ENCODE data around the gene SCYL1. TPM values are rescaled to one million over a fixed set of nuclear protein-coding genes. Genes with fewer than 3 reads are reported as not detected.

SCYL1 gene
- total RNA-seq, 1 donor, result 125 TPM

DNA sequence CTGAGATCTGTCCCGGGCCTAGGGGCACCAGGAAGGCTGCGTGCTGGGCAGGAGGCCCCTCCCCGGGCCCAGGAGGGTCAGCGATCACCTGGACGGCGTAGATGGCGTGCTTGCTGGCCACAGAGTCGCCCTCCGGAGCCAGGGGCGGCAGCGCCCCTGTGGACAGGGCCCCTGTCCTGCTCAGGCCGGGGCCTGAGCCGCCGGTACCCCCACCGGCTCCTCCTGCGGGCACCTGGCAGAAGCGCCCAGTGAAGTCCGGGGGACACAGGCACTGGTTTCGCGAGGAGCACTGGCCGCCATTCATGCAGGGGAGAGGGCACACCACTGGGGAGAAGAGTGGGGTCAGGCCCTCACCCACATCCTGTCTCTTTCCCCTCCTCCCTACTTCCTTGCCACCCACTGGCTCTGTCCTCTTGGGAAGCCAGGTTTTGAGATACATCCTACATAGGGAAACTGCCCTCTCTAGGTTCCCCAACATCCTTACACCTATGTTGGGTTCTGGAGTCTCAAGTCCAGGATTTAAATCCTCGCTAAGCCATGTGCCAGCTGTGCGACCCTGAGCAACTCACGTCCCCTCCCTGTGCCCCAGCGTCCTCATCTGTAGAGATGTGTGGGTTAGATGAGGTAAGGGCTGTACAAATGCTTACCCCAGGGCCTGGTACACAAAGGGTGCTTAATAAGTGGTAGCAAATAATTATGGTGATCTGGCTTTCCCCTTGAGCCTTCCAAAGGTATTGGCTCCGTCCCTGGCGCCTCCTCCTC, 29.4 kb downstream of the SCYL1 start:
- H3K4me3 ChIP-seq (ENCODE audit: low read depth, low read length), result no peak overlapping the region
- DNase-seq (ENCODE audit: low read depth), result no peak
- TF ChIP-seq, protein P1, sequence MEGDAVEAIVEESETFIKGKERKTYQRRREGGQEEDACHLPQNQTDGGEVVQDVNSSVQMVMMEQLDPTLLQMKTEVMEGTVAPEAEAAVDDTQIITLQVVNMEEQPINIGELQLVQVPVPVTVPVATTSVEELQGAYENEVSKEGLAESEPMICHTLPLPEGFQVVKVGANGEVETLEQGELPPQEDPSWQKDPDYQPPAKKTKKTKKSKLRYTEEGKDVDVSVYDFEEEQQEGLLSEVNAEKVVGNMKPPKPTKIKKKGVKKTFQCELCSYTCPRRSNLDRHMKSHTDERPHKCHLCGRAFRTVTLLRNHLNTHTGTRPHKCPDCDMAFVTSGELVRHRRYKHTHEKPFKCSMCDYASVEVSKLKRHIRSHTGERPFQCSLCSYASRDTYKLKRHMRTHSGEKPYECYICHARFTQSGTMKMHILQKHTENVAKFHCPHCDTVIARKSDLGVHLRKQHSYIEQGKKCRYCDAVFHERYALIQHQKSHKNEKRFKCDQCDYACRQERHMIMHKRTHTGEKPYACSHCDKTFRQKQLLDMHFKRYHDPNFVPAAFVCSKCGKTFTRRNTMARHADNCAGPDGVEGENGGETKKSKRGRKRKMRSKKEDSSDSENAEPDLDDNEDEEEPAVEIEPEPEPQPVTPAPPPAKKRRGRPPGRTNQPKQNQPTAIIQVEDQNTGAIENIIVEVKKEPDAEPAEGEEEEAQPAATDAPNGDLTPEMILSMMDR (IDR thresholded peaks at IDR 0.05; ENCODE audit: insufficient read depth, low read depth, low read length), result no peak

DNA sequence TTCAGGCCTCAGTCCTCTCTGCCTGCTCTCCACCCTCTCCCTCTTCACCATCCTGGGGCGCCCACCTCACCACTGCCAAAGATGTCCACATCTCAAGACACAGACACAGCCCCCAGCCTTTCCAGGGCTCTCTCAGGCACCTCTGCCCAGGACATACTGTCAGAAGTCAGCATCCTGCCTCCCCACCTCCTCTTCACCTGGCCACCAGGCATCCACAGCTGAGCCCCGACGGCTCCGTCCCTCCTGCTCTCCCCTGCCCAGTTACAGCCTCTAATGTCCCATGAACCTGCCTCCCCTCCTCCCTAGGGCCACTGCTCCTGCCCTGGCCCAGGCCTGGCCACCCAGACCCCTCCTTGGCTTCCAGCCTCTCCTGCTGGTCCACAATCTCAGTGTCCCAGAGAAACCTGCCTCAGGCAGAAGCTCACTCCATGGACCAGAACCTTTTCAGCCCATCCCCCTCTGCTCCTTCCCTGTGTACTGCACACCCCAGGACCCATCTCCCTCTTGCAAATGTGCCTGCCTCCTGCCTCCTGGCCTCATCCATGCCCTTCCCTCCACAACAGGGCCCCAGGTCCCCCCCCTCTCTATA, 30.1 kb downstream of the SCYL1 start:
- TF ChIP-seq, protein P1 (IDR thresholded peaks at IDR 0.05; ENCODE audit: insufficient read depth, low read depth, low read length), result no peak
- DNase-seq (ENCODE audit: low read depth), result no peak
- H3K4me3 ChIP-seq (ENCODE audit: low read depth, low read length), result no peak overlapping the region

DNA sequence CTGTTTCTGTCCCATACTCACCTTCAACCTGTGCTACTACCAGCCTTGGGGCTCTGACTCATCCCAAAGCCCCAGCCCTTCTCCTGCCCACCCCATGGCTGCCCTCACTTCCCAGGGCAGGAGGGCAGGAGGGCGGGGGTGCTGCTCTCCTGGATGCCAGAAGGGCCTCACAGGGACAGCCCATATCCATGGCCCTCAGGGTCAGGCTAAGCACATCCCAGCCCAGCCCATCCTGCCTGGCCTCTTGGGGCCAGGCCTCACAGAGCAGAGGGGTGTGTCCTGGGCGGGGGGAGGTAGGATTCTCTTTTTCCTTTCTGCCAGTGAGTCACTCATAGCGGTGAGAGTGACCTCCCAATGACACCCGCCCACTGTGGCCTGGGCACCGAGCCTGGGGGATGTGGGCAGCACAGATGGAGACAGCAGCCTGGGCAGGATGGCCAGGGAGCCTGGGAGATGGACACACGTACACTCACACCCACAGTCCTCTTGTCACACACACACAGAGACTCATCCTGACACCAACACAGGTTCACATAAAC, 30.9 kb downstream of the SCYL1 start:
- TF ChIP-seq, protein P1 (IDR thresholded peaks at IDR 0.05; ENCODE audit: insufficient read depth, low read depth, low read length), result no peak
- peak; percentile 80 for DNase-seq (ENCODE audit: low read depth)
- no peak overlapping the region for H3K4me3 ChIP-seq (ENCODE audit: low read depth, low read length)

DNA sequence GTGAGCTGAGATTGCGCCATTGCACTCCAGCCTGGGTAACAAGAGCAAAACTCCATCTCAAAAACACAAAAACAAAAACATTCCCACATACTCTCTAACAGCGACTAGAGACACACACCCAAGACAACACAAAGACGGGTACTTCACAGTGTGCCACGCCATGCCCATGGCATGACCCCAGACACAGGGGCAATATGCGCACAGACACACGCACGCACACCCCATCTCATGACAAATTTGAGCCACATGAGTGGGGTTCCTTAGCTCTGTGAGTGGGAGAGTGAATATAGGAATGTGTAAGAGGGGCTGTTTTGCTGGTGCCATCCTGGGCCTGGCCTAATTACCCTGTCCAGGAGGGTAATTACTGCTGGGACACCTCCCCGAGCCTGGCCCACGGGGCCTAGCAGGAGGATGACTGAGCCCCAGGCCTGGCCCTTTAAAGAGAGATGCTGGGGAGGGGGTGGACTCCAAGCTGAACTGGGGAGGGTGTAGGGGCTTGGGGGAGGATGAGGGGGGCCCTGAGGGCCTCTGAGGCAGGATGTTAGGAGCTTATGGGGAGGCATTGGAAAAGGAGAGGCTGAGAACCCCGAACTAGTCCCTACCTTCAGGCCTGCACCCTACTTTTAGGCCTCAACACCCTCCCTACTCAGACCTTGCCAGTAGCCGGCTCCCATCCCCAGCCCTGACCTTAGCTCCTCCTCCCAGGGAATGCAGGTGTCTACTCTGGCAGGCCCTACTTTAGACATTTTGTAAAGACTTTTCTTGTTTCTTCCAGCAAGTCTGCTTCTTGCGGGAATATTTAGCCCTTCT, 31.8 kb downstream of the SCYL1 start:
- H3K4me3 ChIP-seq (ENCODE audit: low read depth, low read length), result peak overlapping the region; percentile 66
- DNase-seq (ENCODE audit: low read depth), result no peak
- TF ChIP-seq, protein P1 (IDR thresholded peaks at IDR 0.05; ENCODE audit: insufficient read depth, low read depth, low read length), result no peak

DNA sequence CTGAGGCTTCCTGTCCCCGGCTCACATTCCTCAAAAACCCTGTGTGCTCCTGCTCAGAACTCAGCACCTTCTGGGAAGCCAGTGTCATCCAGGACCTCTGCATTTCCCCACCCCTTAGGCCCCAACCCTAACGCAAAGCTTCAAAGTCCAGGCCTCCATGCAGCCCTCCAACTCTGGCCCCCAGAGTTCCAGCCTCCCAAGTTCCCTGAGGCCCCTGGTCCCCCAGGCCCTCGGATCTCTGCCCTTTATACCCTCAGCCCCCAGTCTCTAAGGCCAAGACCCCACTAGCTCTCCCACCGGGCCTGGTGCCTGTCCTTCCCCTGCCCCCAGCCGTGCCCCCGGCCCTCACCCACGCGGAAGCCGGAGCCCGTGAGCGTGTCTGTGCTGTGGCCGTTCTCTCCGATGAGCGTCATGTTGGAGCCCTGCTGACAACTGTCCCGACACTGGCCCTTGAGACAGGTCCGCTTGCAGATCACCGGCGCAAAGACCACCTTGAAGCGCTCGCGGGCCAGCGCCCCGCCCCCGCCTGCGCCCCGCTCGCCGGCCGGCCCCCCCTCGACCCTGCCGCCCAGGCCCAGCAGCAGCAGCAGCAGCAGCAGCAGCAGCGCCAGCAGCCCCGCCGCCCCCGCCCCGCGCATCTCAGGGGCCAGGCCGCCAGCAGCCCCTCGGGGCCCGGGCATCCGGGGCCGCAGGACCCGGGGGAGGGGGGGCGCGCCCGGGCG, 32.6 kb downstream of the SCYL1 start:
- DNase-seq (ENCODE audit: low read depth), result peak; percentile 32
- H3K4me3 ChIP-seq (ENCODE audit: low read depth, low read length), result peak overlapping the region; percentile 66
- TF ChIP-seq, protein P1 (IDR thresholded peaks at IDR 0.05; ENCODE audit: insufficient read depth, low read depth, low read length), result no peak

All from fibroblast of villous mesenchyme (primary cell).